Heart left ventricle (tissue), 13 donors: ENCODE results near the gene TMEM253.

ENCODE experiments used
- POLR2A ChIP-seq, 2 donors: fragments of 450-650 bp; IDR thresholded peaks; one replicate each; pipeline ENCODE4 v1.6.1; 2017; ENCODE audit warnings: antibody characterized with exemption in 2 of 2, mild to moderate bottlenecking in 2 of 2, moderate library complexity in 2 of 2
- TF ChIP-seq, protein P1 (sequence below), 12 donors: fragments of 200-600 bp; sonication (generic) in 4 of 12; IDR thresholded peaks; one replicate each; pipeline versions ENCODE4 v1.5.0 to v1.8.0; 2018 to 2022; ENCODE audit warnings: antibody characterized with exemption in 12 of 12, mild to moderate bottlenecking in 5 of 12
- donor health status: ischemic (EF 13 %, LVEDD 7.1; RV severe dilation, severe dysfunction).
- donor health status: DM: no; HTN: yes; CAD: no.
- donor health status: DM: no; HTN: no; CAD: no.
- donor health status: ischemic (EF 25% LVEDD 6.9; RV normal size, moderate dysfunction).
- donor health status: ischemic (EF 25% LVEDD 5.7; RV mildly dilated, moderate dysfunction).
- donor health status: ischemic (EF 35%, LVEDD 5.7; RV mildly dilated, moderate dysfunction).
- donor health status: nonischemic (EF 11% LVEDD 7.7; RV severe dilation, severe dysfunction).
- donor health status: DM: yes; HTN: yes; CAD: no.
- donor health status: PGD.
- donor health status: ischemic (EF 29% LVEDD 5.4; RV normal size, mild dysfunction).
- donor health status: nonischemic (EF 23%, LVEDD 6.1; RV moderate dilation, normal function).

DNA sequence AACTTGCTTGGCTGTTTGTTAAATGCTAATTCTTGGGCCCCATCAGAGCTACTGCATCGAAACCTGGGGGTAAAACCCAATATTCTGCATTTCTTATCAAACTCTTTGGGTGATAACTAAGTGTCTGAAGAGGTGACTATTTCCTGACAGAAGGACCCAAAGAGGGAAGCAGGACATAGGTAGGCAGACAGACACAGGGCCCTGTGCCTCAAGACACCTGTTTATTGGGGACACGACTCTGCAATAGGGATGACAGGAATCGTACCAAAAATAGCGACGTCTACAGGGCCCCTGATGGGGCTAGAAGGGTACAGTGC, 11.0 kb upstream of the TMEM253 start:
- TF ChIP-seq, protein P1, sequence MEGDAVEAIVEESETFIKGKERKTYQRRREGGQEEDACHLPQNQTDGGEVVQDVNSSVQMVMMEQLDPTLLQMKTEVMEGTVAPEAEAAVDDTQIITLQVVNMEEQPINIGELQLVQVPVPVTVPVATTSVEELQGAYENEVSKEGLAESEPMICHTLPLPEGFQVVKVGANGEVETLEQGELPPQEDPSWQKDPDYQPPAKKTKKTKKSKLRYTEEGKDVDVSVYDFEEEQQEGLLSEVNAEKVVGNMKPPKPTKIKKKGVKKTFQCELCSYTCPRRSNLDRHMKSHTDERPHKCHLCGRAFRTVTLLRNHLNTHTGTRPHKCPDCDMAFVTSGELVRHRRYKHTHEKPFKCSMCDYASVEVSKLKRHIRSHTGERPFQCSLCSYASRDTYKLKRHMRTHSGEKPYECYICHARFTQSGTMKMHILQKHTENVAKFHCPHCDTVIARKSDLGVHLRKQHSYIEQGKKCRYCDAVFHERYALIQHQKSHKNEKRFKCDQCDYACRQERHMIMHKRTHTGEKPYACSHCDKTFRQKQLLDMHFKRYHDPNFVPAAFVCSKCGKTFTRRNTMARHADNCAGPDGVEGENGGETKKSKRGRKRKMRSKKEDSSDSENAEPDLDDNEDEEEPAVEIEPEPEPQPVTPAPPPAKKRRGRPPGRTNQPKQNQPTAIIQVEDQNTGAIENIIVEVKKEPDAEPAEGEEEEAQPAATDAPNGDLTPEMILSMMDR (IDR thresholded peaks at IDR 0.05) = no peak
- TF ChIP-seq POLR2A (IDR thresholded peaks at IDR 0.05) = no peak
